ENCODE results near the gene AGAP3.

Gene AGAP3

DNA sequence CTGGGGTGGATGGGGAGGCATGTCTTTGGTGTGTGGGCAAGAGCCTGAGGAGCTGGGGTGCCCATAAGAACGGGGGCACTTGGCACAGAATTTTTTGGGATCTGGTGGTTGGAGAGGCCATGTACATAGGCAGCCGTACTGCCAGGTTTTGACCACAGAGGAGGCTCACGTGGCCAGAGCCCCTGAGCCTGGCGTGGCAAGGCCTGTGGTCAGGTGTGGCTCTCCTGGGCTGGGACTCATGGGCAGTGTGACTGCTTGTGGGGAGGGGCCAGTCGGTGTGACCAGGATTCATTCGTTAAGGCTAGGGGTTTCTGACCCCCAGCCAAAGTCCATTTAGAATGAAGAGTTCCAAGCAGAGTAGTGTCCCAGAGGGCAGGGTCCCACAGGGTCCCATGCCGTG is 38.2 kb downstream of the AGAP3 start:
- no peak for DNase-seq (ENCODE audit: low read depth)

DNA sequence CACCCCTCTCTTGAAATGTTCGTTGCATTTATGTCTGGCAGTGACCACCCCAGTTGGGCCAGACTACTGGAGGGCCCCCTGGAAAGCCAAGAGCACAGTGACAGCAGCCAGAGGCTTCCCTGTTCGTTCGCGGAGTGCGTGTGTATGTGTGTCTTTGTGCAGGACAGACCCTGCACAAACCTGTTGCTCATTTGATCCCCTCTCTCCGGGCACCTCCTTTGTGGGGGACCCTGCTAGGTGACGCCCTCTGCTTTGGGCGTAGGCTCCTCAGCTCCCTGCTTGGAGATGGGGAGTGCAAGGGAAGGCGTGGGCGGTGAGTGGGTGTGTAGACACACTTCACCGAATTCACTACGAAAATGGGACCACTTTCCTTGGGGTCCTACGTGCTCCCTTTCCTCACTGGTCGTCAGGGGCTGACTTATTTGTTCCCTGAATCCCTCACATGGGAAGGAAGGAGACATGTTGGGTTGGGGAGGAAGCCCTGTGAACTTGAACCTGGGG is 38.7 kb downstream of the AGAP3 start:
- DNase-seq (ENCODE audit: low read depth): no peak

DNA sequence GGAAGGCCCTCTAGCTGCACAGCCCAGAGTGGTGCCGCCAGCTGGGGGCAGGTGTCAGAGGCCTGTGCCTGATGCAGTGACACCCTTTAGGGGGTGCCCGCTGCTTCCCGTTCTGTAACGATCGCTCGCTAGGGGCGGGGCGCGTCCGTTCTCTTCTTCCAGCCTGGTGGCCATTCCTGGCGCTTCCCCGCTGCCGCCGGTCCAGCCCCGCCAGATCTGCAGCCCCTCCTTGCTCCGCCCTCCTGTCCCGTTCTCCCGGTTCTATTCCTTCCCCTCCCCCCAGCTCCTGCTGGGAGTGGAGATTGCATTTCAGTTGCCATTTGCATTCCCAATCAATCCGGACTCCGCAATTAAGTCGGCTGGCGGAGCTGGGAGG is 39.2 kb downstream of the AGAP3 start:
- DNase-seq (ENCODE audit: low read depth): no peak

DNA sequence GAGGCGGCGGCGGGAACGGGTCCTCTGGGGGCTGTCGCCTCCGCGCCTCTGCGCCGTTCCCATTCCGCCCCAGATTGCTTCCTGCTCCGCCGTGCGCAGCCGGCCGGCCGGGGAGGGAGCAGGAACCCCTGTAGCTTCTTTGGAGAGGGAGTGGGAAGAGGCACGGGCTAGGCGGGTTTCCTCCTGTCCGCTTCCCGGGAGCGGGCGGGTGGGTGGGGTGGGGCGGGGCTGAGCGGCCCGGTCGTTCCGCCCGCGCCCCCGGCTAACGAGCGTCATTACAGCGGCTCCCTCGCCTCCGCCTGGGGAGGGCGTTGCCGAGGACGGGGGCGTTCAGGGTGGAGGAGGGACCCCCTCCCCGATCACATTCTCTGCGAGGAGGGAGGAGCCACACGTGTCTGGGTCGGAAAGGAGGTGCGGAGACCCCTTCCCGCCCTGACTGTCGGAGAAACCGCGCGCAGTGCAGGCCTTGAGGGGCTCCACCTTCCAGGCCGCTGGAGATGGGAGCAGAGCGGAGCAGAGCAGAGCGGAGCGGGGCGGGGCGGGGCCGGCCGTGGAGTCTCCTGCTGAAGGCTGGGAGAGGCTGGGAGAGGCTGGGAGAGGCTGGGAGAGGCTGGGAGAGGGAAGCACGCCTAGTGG is 39.7 kb downstream of the AGAP3 start:
- DNase-seq (ENCODE audit: low read depth): no peak

DNA sequence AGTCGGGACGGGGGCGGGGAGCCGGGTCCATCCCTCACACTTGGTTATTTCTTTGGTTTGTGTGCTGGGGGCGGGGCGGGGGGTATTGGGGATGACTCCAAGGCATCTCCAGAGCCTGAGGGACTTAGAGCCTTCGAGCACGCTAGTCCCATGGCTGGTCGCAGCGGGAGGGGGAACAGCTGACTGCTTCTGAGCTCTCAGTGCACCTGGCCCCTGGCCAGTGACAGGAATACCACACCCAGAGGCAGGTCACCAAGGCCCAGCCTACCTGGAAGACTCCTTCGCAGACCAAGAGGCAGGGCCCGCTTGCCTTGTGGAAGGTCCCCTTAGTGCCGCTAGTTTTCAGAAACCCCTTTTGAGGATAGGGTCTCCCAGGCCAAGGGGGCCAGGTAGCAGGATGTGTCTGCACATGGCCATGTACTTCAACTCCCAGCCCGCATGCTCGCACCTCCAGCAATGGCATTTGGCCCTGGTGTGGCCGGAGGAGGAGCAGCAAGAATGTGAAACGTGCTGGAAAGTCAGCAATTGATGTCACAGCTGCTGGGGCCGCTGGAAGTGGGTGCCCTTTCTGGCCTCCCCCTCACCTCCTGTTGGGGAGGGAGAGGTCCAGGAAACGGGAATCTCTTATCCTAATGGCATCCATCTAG is 40.3 kb downstream of the AGAP3 start:
- no peak for DNase-seq (ENCODE audit: low read depth)

DNA sequence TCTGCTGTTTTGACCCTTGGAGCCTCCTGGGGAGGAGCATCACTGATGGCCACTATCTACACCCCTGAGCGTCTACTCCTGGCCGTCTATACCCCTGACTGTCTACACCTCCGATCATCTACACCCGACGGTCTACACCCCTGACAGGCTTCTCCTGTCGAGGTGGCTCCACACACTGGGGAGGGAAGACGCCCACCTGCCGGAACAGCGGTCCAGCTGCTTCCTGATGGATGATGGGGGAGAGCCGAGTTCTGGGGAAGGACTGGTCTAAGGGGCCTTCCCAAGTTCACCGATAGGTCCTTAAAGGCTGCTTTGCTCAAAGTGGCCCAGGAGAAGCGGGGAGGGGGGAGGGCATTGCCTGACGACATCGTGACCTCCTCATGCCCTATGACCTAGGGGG is 41.9 kb downstream of the AGAP3 start:
- DNase-seq (ENCODE audit: low read depth): no peak

DNA sequence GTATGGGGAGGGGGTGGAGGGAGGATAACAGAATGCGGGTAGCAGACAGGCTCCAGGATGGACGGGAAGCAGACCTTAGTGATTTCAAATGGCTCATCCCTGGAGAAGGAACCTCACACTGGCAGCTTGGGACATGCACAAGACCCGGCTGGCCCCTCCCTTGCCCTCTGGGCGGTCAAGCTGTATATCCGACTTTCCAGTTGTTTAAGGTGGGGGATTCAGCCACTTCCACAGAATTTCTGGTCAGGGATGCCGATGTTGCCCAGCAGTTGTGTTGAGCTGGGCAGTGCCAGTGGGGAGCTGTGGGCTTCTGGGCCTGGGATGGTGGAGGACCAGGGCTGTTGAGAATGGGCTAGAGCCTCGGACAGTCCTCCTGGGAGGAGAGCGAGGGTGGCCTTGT is 42.4 kb downstream of the AGAP3 start:
- DNase-seq (ENCODE audit: low read depth): no peak

DNA sequence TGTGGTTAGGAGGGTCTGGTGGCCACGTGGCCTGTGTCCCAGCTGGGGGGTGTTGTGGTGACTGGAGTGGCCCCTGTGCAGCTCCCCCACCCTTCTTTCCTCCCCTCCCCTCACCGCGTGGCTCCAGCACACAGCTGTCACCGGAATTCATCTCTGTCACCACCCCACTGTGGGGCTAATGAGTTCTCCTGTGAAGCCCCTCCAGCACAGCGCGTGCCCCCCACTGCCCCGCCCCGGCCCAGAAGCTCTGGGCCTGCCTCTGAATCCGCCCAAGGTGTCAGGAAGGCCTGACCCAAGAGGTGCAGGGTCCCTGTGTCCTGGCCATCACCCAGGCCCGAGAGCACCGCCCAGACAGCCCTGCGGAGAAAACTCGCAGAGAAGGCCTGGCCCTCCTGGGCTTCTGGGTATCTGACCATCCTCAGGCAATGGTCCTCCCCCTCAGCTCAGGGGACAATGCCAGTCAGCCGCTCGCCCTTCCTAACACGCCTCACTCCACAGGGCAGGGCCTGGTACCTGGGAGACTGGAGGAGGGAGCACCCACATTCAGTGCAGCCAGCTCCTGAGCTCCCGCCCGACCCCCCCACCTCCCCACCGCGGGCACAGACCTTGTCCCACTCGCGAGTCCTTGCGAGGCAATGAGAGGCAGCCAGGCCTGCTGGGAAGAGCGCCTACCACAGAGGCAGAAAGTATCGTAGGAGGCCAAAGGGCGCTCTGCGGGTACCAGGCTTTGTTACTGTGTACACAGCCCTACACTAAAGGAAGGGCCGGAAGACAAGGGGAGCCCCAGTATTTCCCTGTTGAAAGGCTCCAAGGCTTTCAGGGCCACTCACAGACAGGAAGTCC is 43.1 kb downstream of the AGAP3 start:
- no peak for DNase-seq (ENCODE audit: low read depth)

DNA sequence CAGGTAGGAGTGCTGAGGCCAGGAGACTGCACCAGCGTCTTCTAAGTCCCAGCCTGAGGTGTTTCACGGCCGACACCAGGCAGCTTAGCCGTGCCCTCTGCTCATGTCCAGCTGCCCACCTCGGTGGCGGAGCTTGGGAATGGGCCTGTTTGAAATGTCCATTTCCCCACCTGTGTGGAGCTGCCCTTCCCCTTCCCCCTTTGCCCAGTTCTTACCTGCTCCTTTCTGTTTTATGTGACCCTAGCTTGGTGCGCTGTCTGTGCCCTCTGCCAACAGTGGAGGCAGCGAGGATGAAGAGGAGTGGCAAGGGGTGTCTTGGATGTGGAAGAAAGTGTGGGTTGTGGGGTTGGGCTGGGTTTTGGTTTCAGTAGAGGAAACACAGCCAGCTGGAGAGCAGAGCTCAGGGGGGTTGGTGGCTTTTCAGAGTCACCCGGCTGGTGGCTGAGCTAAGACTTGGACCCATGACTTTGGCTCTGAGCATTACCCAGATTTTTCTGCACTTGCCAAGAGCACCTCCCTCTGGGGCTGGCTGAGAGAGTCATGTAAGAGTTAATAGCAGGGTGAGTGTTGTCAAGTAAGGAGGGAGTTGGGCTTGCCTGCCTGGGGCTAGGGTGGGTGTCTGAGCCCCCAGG is 43.8 kb downstream of the AGAP3 start:
- no peak for DNase-seq (ENCODE audit: low read depth)

DNA sequence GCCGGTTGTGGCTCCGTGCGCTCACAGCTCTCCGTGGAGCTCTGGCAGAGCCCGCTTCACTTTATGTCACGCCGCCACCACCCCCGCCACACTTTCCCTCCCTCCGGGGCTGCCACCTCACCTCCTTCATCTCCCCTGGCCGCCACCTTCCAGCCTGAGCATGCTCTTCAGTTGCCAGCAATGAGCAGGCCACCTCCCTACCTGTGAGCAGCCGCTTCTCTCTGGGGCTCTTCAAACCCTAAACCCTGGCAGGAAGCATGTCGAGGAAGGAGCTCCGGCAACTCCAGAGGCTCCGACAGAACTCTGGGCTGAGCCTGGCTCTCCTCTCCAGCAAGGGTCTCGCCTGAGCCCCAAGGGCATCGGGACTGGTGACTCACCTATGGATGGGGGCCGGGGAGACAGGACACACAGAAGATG is 44.5 kb downstream of the AGAP3 start:
- no peak for DNase-seq (ENCODE audit: low read depth)

DNA sequence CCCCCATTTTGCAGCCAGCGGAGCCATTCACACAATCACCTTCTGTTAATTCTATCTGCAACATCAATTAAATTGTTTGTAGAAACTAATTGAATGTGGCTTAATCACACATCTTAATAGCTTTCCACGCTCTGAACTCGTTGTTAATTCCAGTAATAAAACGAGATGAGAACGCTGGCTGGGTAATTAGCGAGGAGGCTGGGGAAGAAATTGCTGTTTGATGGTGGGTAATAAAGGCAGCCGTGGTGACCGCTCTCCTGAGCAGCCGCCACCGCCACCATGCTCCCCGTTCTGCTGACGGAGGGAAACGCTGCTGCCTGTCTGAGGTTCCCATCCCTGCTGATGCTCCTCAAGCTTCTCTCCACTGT is 44.9 kb downstream of the AGAP3 start:
- no peak for DNase-seq (ENCODE audit: low read depth)

DNA sequence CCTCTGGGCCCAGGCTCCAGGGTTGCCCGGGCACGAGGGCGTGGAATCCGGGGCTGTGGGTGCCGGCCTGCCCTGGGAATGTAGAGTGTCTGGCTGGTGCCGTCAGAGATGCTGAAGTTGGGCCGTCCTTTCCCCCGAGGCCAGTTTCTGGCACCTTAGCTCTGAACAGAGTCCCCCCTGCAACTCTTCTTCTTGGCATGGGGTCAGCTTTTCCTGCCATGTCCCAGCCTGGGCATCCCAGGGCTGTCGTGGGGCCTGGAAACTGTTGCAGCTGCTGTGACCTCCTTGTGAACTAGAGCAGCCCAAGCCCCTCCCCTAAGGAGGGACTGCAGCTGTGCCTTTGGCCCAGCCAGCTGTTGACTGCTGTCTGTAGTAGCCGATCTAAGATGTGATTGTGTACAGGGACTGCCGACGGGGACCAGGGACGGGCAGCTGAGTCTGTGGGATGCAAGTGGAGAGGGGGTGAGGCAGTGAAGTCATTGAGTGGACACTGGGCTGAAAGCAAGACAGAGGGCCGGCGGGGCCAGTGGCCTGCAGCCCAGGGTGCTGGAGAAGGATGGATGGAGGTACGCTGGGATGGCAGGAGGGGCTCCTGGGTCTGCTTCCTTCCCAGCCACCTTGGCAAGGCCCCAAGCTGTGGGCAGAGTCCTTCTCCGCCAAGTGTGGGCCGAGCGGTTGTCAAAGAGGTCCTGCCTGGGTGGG is 45.5 kb downstream of the AGAP3 start:
- DNase-seq (ENCODE audit: low read depth): no peak

DNA sequence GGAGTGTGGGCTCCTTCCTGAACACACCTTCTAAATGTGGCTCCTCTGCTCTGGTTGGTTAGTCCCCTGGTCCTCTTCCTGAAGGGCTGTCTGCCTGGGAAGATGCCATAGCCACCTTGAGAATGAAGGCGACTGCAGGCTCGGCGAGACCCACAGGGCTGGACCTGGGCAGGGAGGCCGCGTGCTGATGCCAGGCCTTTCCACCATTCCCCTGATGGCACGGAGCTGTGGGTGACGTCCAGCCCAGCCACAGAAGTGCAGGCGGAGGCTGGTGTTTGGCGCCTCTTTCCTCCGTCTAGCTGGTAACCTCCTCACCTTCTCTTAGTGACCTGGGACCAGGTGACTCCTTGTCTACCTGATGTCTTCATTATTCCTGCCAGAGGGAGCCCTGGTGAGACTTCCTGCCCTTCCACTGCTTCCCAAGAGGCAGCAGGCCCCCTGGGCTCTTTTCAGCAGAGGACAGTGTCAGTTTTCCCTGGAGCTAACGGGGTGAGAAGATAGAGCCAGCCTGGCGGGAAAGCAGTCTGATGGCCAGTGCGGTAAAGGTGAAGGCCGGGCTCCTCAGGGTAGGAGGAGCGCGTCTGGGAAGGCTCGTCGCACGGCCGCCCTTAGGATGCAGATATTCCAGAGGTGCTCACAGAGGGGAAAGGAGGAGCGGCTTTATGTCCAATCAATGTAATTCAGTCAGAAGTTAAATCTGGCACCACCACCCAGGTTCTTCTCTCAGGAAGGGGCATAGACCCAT is 46.4 kb downstream of the AGAP3 start:
- no peak for DNase-seq (ENCODE audit: low read depth)

DNA sequence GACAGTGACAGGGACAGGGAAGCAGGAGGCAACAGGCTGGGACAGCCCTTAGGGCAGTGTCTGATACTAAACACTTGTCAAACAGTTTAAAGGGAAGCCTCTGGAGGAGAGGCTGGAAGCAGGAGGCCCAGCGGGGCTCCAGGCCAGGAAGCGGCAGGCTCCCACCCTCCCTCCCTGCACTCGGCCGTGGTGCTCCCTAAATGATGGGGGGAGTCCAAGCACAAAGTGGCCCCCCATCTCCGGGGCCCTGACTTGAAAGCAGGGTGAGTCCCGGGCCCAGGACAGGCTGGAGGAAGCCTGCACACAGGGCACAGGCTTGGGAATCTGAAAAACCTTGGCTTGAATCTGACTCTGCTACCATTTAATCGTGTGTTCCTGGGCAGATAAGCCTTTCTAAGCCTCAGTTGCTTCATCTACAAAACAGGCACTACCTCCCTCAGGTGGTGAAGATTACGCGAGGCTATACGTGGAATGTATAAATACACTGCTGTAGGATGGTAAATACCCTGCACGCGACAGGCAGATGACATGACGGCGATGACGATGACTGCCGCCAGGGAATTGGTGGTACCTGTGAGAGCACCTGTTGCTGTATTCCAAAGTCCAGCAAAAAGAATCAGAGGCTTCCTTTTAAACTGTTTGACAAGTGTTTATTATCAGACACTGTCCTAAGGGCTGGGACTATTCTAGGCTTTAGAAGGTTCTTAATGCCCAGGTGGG is 47.2 kb downstream of the AGAP3 start:
- DNase-seq (ENCODE audit: low read depth): no peak

DNA sequence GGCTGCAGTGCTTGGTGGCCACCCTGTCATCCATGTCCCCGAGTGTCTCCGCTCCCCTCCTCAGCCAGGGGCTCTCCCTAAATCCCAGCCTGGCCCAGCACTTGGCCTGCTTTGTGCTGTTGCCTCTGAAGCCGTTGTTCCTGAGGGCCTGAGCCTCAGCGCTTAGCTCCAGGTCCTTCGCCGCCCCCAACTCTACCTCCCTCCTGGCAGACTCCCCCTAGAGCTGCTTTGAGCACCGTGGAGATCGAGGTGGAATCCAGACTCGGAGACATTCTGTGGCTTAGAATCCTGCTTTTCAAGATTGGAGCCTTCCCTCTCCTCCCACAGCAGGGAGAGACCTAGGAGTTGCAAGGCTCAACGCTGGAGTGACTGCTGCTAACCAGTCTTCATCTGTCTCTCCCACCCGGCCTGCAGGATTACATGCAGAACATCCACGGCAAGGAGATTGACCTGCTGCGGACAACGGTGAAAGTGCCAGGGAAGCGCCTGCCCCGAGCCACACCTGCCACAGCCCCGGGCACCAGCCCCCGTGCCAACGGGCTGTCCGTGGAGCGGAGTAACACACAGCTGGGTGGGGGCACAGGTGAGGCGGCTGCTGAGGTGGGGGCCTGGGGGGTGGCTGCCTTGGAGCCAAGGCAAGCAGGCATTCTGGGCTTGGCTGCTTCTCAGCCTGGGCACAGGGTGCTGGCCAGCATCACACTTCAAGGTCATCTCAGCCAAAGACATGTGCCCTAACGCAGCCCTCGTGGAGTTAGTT is 47.9 kb downstream of the AGAP3 start:
- DNase-seq (ENCODE audit: low read depth): no peak

DNA sequence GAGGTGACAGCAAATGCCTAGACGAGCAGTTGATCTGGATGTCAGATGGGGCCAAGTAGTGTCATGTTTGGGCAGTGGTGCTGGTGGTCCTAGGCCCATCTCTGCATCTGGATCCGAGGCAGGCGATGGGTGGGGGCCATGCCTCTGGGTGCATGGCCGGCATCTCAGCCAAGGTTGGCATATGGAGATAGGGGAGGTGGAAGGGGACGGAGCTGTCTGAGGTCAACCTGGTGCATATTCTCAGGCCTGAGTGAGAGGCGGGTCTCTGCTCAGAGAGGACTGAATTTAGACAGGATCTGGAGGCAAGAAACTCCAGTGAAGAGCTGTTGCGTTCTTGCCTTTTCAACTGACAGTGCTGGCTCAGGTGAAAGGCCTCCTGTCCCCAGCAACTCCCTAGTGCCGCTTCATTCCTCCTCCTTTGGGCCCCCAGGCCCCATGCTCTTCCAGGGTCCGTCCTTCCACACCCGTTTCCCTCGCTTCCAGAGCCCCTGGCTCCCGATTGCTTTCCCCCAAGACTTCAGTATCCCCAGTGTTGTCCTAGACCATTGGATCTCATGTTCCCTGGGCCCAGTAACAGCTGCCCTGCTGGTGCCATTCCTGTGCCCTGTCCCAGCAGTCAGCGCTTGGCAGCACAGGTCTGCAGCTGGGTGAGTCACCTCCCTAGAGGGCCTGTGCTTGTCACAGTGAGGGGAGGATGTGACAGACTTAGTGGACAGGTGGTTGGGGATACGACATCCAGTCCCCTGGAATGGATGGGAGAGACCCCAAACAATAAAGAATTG is 48.7 kb downstream of the AGAP3 start:
- DNase-seq (ENCODE audit: low read depth): no peak

DNA sequence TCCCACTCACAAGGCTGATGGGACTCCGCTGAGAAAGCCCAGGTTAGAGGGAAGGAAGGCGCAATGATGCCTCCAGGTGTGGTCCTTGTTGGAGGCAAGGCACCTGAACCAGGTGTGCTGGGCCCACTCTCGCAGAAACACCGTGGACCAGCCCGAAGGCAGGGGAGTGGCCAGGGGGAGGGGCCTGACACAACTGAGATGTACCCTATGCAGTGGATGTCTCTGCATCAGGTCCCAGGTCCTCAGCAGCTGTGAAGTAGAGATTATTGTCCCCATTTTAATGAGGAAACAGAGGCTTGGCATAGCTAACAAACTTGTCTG is 49.2 kb downstream of the AGAP3 start:
- no peak for DNase-seq (ENCODE audit: low read depth)

DNA sequence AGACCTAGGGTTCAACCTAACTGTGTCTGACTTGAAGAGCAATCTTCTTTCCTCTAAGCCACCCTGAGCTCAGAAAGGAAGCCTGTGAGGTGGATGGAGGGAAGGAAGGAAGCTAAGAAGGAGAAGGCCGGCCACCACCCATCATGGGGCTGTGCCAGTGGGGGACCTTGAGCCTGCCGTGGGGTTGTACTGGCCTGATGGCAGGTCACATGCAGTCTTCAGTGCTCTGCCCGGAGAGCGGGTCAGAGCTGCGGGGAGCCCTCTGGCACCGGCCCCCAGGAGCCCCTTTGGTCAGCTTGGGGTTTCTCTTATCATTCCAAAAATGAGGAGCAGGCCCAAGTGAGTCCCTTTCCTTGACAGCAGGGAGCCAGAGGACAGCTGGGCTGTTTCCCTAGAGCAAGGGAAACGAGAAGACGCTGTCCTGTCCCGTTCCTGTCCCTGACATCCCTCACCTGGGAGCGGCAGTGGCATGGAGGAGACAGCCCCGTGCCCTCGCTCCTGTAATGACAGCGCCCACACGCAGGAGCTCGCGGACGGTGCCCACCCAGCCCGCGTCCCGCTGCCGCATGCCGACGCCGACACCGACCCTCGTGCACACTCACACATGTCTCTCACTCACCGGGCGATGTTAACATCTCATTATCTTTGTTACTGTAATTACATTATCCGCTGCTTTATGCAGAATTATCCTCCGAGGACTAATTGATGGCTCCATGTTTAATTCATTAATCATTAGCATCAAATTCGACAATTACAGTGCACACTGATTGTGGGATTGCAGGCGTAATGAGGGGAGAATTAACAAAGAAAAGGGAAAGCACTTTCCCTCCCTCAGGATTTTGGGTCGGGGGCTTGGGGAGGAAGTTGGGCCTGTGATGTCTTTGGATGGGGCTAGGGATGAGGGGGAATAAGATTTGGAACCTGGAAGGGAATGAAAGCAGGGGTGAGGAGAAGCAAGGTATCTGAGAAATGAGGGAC is 49.9 kb downstream of the AGAP3 start:
- no peak for DNase-seq (ENCODE audit: low read depth)
